ENCODE results near the gene LDLRAD2. TPM values are rescaled to one million over a fixed set of nuclear protein-coding genes. Genes with fewer than 3 reads are reported as not detected.

The LDLRAD2 gene
- total and polyA plus RNA-seq, 2 of the 8 experiments (the other 6 are each of a cell fraction or from before 2014, with no cell fraction given): 0.48 to 0.74 TPM

GRCh38 chr1:21816602-21817302 lies 4.7 kb downstream of the LDLRAD2 start:
- no peaks in the 10 kb centered on the region for H4K20me1 ChIP-seq (replicated peaks in 1 of 2; ENCODE audit: control insufficient read depth in 1 of 2, insufficient read depth in 2 of 2, low read length in 2 of 2)
- no peak for FAIRE-seq
- TF ChIP-seq ZNF274 (IDR thresholded peaks at IDR 0.05; ENCODE audit: borderline replicate concordance, extremely low read depth, low read length): no peak
- TF ChIP-seq ATF3 (IDR thresholded peaks at IDR 0.05; ENCODE audit: insufficient read depth, low read depth, low read length): no peak
- TF ChIP-seq USF2 (IDR thresholded peaks at IDR 0.05; ENCODE audit: low read length): no peak
- TF ChIP-seq GABPA (IDR thresholded peaks at IDR 0.05; ENCODE audit: borderline replicate concordance, insufficient read depth, low read length): no peak
- TF ChIP-seq CHD1 (IDR thresholded peaks at IDR 0.05; ENCODE audit: low read depth, low read length): no peak
- TF ChIP-seq RBBP5 (IDR thresholded peaks at IDR 0.05; ENCODE audit: borderline replicate concordance, low read depth, low read length): no peak
- TF ChIP-seq ATF2 (IDR thresholded peaks at IDR 0.05; ENCODE audit: low read length): no peak
- TF ChIP-seq RXRA (IDR thresholded peaks at IDR 0.05; ENCODE audit: insufficient read depth, low read depth, low read length): no peak
- TF ChIP-seq JUND (IDR thresholded peaks at IDR 0.05; ENCODE audit: low read length): no peak

More at GRCh38 chr1:21816602-21817302, 4.7 kb downstream of the LDLRAD2 start:
- ChIA-PET POLR2A (ENCODE audit: partially characterized antibody) (no interaction called here), CTCF (ENCODE audit: partially characterized antibody) (interaction anchor here (0.8 to 1.5 kb wide), 4 partner anchors 9 to 127 kb away, joined by 3 to 4 read pairs (median 3); no protein-coding TSS in a partner anchor)
- Histone ChIP-seq H3K18ac (ENCODE audit: extremely low read depth, low read length) (no peak overlapping the region), H3K56ac (replicated peaks; ENCODE audit: insufficient read length, low read depth, low read length) (no peak overlapping the region), H3K14ac (ENCODE audit: insufficient read length) (no peak overlapping the region), H2BK15ac (ENCODE audit: low read length) (no peak overlapping the region), H2BK5ac (ENCODE audit: low read depth, low read length) (no peak overlapping the region), H3K79me1 (ENCODE audit: low read depth, low read length) (no peaks in the 10 kb centered on the region), H4K8ac (ENCODE audit: extremely low read depth, insufficient read depth, low read length) (no peak overlapping the region), H3K4ac (replicated peaks; ENCODE audit: insufficient read length, low read depth, low read length) (no peak overlapping the region), H2BK20ac (ENCODE audit: low read length) (peak overlapping the region; percentile 15; the same call in 1 of the 2 replicates), H3K27ac (ENCODE audit: low read depth, low read length) (no peak overlapping the region), H2BK12ac (ENCODE audit: low read depth, low read length) (no peak overlapping the region), H3K4me2 (ENCODE audit: insufficient read depth in 1 of 2, low read depth in 2 of 2, low read length in 2 of 2) (no peak overlapping the region), H3K23me2 (ENCODE audit: low read depth, low read length) (no peaks in the 10 kb centered on the region), H3K23ac (ENCODE audit: insufficient read length) (no peak overlapping the region), H3K9me3 (ENCODE audit: insufficient read depth in 2 of 2, low read depth in 1 of 2, low read length in 1 of 2) (no peaks in the 10 kb centered on the region), H3K9ac (replicated peaks in 1 of 4; ENCODE audit: extremely low read depth in 1 of 4, low read depth in 3 of 4, low read length in 3 of 4) (no peak overlapping the region), H3K36me3 (ENCODE audit: control insufficient read depth in 2 of 4, insufficient read depth in 4 of 4, low read length in 3 of 4) (0 out of 8 replicates have a peak, but pooled peaks cover 0 to 7% (median 0%) of the 10 kb centered on the region in 4 experiments), H2BK120ac (replicated peaks; ENCODE audit: low read depth, low read length) (no peak overlapping the region), H3K4me1 (replicated peaks in 1 of 4; ENCODE audit: control insufficient read depth in 3 of 4, insufficient read depth in 4 of 4, low read length in 3 of 4) (peaks cover 0 to 11% (median 2%) of the 10 kb centered on the region in 4 experiments; a peak in 5 of 7 replicates), H4K5ac (ENCODE audit: insufficient read length, low read depth, low read length) (no peak overlapping the region), H3K79me2 (ENCODE audit: control insufficient read depth in 1 of 2, insufficient read depth in 2 of 2, low read length in 2 of 2) (no peaks in the 10 kb centered on the region), H2AK5ac (ENCODE audit: low read depth, low read length) (no peak overlapping the region), H3K4me3 (ENCODE audit: extremely low read depth in 1 of 4, insufficient read depth in 2 of 4, low read depth in 3 of 4, low read length in 4 of 4) (no peak overlapping the region), H3K27me3 (replicated peaks in 1 of 4; ENCODE audit: control insufficient read depth in 3 of 4, extremely low read depth in 1 of 4, insufficient read depth in 3 of 4, low read length in 3 of 4) (no peaks in the 10 kb centered on the region; a peak in 2 of 7 replicates), H2AFZ (ENCODE audit: low read length) (no peak overlapping the region), H4K91ac (replicated peaks; ENCODE audit: insufficient read length, low read length) (no peak overlapping the region)
- WGBS, 2 experiments (ENCODE audit: extremely low coverage in 1 of 2, insufficient coverage in 1 of 2, insufficient read length in 1 of 2, insufficient replicate concordance in 2 of 2, low coverage in 1 of 2, low lambda C conversion rate in 2 of 2, missing lambda C conversion rate in 1 of 2): 93% methylated on average over 8 of the region's 8 CpGs; no CpG with 5 or more reads in 1 of the 2 experiments
- DNase-seq (ENCODE audit: low read depth in 1 of 2, low spot score in 2 of 2): no peak

All from H1 (cell line).